Measurements from ENCODE around the gene CLEC7A. TPM values are rescaled to one million over a fixed set of nuclear protein-coding genes. Genes with fewer than 3 reads are reported as not detected.

CLEC7A gene
- total RNA-seq (1 to 10 TPM; 2.5 to 3.7 TPM), total RNA-seq (0 to 13.5 (median 0.53) reads per million in 172 experiments)
- 26.3 TPM for polyA plus RNA-seq (2013, experiment 1 of 2)
- polyA plus RNA-seq (2013, experiment 2 of 2) = 18.2 TPM

DNA sequence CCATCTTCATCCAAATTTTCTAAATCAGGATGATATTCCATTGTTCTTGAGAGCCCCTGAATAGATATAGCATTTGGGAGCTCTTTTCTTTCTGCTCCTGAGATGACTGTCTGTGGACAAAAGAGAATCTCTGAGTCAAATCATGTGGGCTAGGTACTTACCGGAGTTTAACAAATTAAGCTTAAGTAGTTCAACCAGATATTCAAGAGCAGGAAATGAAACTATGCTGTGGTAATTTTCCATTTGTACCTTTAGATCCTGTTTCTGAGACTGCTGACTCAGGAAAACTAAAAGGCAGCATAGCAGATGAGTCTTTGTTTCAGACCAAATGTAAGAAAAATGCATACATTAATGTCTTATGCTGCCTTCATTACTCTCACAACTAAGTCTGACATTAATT is at the start of gene CLEC7A:
Gene CLEC7A, minus strand, starts transcription at position 158 of the 400 bp plus-strand sequence. Its CDS starts 117 bp downstream, at position 41.
- no peak within 1 kb of the TSS for H3K27ac Mint-ChIP-seq
- no peaks in the 10 kb centered on the region for H3K36me3 Mint-ChIP-seq (ENCODE audit: low read depth)
- ATAC-seq (ENCODE audit: poor library complexity) (no peak), DNase-seq (peak in 3 of 14 experiments; percentile 48 to 53 (median 52))
- no peaks in the 10 kb centered on the region for H3K9me3 Mint-ChIP-seq
- H3K4me1 Mint-ChIP-seq (ENCODE audit: low read depth) = peaks cover 8% of the 10 kb centered on the region
- intact Hi-C loops (cut with DNase I, micrococcal nuclease) = loop anchor here in 1 of 2 experiments (10.0 kb wide), 1 partner anchor 795 kb away; no protein-coding TSS in a partner anchor
- Histone ChIP-seq H3K36me3 (ENCODE audit: insufficient read depth, low read length) (no peaks in the 10 kb centered on the region), H3K9me3 (ENCODE audit: control insufficient read depth in 1 of 2, insufficient read depth in 1 of 2, low read length in 2 of 2) (no peaks in the 10 kb centered on the region), H3K27me3 (ENCODE audit: control insufficient read depth in 1 of 2, insufficient read depth in 2 of 2, low read length in 2 of 2) (no peaks in the 10 kb centered on the region), H3K4me1 (ENCODE audit: insufficient read depth, low read length) (peaks cover 4% of the 10 kb centered on the region), H3K4me3 (ENCODE audit: low read length) (peak within 1 kb of the TSS; percentile 21), H3K27ac (ENCODE audit: low read depth in 1 of 2, low read length in 2 of 2) (no peak within 1 kb of the TSS)
- POLR2A ChIA-PET = interaction anchor here (0.8 kb wide), 1 partner anchor 316 kb away, joined by 3 read pairs; no protein-coding TSS in a partner anchor
- TF ChIP-seq, protein P1, sequence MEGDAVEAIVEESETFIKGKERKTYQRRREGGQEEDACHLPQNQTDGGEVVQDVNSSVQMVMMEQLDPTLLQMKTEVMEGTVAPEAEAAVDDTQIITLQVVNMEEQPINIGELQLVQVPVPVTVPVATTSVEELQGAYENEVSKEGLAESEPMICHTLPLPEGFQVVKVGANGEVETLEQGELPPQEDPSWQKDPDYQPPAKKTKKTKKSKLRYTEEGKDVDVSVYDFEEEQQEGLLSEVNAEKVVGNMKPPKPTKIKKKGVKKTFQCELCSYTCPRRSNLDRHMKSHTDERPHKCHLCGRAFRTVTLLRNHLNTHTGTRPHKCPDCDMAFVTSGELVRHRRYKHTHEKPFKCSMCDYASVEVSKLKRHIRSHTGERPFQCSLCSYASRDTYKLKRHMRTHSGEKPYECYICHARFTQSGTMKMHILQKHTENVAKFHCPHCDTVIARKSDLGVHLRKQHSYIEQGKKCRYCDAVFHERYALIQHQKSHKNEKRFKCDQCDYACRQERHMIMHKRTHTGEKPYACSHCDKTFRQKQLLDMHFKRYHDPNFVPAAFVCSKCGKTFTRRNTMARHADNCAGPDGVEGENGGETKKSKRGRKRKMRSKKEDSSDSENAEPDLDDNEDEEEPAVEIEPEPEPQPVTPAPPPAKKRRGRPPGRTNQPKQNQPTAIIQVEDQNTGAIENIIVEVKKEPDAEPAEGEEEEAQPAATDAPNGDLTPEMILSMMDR (IDR thresholded peaks at IDR 0.05) = no peak
- H3K4me3 Mint-ChIP-seq = no peak within 1 kb of the TSS
- no peaks in the 10 kb centered on the region for H3K27me3 Mint-ChIP-seq
- CTCF ChIA-PET = interaction anchor here (1.1 to 2.5 kb wide), 3 partner anchors 11 to 1436 kb away, joined by 3 to 6 read pairs (median 3); no protein-coding TSS in a partner anchor

DNA sequence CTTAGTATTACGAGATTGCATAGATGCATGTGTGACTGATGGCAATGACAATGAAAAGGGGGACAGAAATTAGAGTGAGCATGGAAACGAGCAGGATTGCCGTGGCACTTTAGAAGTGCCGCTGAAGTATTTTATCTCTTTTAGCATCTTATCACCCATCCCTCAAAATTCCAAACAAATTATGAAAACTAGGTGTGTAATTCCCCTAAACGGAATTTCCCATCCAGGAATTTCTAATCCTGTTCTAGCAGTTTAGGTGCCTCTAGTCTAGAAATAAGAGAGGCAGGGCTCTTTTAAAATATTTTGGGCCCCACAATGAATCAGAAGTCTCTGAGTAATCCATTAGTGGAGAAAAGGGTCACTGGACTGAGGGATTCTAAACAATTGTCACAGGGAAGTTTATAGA is 49.8 kb upstream of the CLEC7A start:
- peaks cover 5 to 14% of the 10 kb centered on the region in 2 experiments for H3K27me3 ChIP-seq (ENCODE audit: control insufficient read depth in 1 of 2, insufficient read depth in 2 of 2, low read length in 2 of 2)
- H3K36me3 Mint-ChIP-seq (ENCODE audit: low read depth) = no peaks in the 10 kb centered on the region
- H3K9me3 ChIP-seq (ENCODE audit: control insufficient read depth in 1 of 2, insufficient read depth in 1 of 2, low read length in 2 of 2) = no peaks in the 10 kb centered on the region
- no peak for DNase-seq
- no peak overlapping the region for H3K4me3 Mint-ChIP-seq
- no peak for ATAC-seq (ENCODE audit: poor library complexity)
- peaks cover 46% of the 10 kb centered on the region for H3K27me3 Mint-ChIP-seq
- no peaks in the 10 kb centered on the region for H3K4me1 ChIP-seq (ENCODE audit: insufficient read depth, low read length)
- no peak overlapping the region for H3K4me3 ChIP-seq (ENCODE audit: low read length)
- H3K27ac ChIP-seq (ENCODE audit: low read depth in 1 of 2, low read length in 2 of 2) = no peak overlapping the region
- H3K27ac Mint-ChIP-seq = no peak overlapping the region
- no peaks in the 10 kb centered on the region for H3K4me1 Mint-ChIP-seq (ENCODE audit: low read depth)
- H3K9me3 Mint-ChIP-seq = no peaks in the 10 kb centered on the region
- intact Hi-C loops (cut with DNase I, micrococcal nuclease) = no loop called here
- no peaks in the 10 kb centered on the region for H3K36me3 ChIP-seq (ENCODE audit: insufficient read depth, low read length)
- ChIA-PET CTCF (no interaction called here), POLR2A (no interaction called here)
- TF ChIP-seq, protein P1 (IDR thresholded peaks at IDR 0.05) = no peak

DNA sequence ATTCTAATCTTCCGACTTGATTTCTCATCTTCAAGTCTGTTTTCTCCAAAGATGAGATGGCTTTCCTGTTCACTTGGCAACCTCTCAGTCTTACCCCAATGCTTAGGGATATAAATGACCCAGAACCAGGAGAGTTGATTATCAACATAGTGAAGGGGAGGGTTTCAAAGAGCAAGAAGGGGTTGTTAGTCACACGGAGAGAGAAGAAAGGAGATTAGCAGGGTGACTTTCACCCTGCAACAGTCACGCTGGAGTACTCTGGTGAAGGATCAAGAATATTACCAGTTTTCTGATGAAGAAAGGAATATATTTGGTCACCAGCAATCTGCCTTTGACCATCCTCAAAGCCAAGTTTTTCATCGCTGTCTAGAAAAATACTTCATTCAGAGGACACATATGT is 48.8 kb upstream of the CLEC7A start, which contains the start of gene TMEM52B:
Gene TMEM52B, plus strand, starts transcription at position 212 of the 400 bp plus-strand sequence. CDS start 543 bp downstream, outside the sequence.
- intact Hi-C loops (cut with DNase I, micrococcal nuclease) = no loop called here
- CTCF ChIA-PET = no interaction called here
- Mint-ChIP-seq H3K9me3 (no peaks in the 10 kb centered on the region), H3K4me3 (no peak within 1 kb of the TSS), H3K27ac (no peak within 1 kb of the TSS), H3K27me3 (peaks cover 43% of the 10 kb centered on the region), H3K4me1 (ENCODE audit: low read depth) (no peaks in the 10 kb centered on the region), H3K36me3 (ENCODE audit: low read depth) (no peaks in the 10 kb centered on the region)
- Histone ChIP-seq H3K4me3 (ENCODE audit: low read length) (no peak within 1 kb of the TSS), H3K9me3 (ENCODE audit: control insufficient read depth in 1 of 2, insufficient read depth in 1 of 2, low read length in 2 of 2) (no peaks in the 10 kb centered on the region), H3K27ac (ENCODE audit: low read depth in 1 of 2, low read length in 2 of 2) (no peak within 1 kb of the TSS), H3K36me3 (ENCODE audit: insufficient read depth, low read length) (no peaks in the 10 kb centered on the region), H3K27me3 (ENCODE audit: control insufficient read depth in 1 of 2, insufficient read depth in 2 of 2, low read length in 2 of 2) (peaks cover 5 to 8% of the 10 kb centered on the region in 2 experiments), H3K4me1 (ENCODE audit: insufficient read depth, low read length) (no peaks in the 10 kb centered on the region)
- ATAC-seq (ENCODE audit: poor library complexity) (no peak), DNase-seq (no peak)
- TF ChIP-seq, protein P1 (IDR thresholded peaks at IDR 0.05) = no peak
- POLR2A ChIA-PET = no interaction called here

Measured in CD4-positive, alpha-beta T cell (primary cell).